Measurements from ENCODE around the gene DDI2. TPM values are rescaled to one million over a fixed set of nuclear protein-coding genes. Genes with fewer than 3 reads are reported as not detected.
A peak's percentile ranks its signal among the peaks of the same experiment; 100 is the strongest.

DDI2 gene
- polyA plus RNA-seq, 1 experiment, result 7.8 TPM

- Histone ChIP-seq H3K27me3 (ENCODE audit: control insufficient read depth, insufficient read depth, low read length) (no peaks in the 10 kb centered on the region), H3K4me3 (ENCODE audit: low read depth, low read length) (no peak overlapping the region), H3K27ac (ENCODE audit: low read depth, low read length) (no peak overlapping the region), H3K9me3 (ENCODE audit: control insufficient read depth, insufficient read depth, low read length) (no peaks in the 10 kb centered on the region)
- no peak for DNase-seq (ENCODE audit: low read depth, low spot score)
- TF ChIP-seq CTCF (IDR thresholded peaks at IDR 0.05; ENCODE audit: low read depth, low read length), result no peak
- ChIA-PET CTCF (no interaction called here), POLR2A (no interaction called here)
Observed at GRCh38 chr1:15674386-15675159, 57.3 kb downstream of the DDI2 start.

- ChIA-PET POLR2A (no interaction called here), CTCF (no interaction called here)
- H3K9me3 ChIP-seq (ENCODE audit: control insufficient read depth, insufficient read depth, low read length), result no peaks in the 10 kb centered on the region
- no peak for TF ChIP-seq CTCF (IDR thresholded peaks at IDR 0.05; ENCODE audit: low read depth, low read length)
- H3K4me3 ChIP-seq (ENCODE audit: low read depth, low read length), result no peak overlapping the region
- no peak for DNase-seq (ENCODE audit: low read depth, low spot score)
- H3K27me3 ChIP-seq (ENCODE audit: control insufficient read depth, insufficient read depth, low read length), result no peaks in the 10 kb centered on the region
- H3K27ac ChIP-seq (ENCODE audit: low read depth, low read length), result no peak overlapping the region
Observed at GRCh38 chr1:15676010-15676409, 58.8 kb downstream of the DDI2 start.

GRCh38 chr1:15676688-15677661 is 59.7 kb downstream of the DDI2 start:
- no peak overlapping the region for H3K4me3 ChIP-seq (ENCODE audit: low read depth, low read length)
- H3K27ac ChIP-seq (ENCODE audit: low read depth, low read length), result no peak overlapping the region
- ChIA-PET POLR2A (no interaction called here), CTCF (interaction anchor here (0.6 to 0.9 kb wide), 2 partner anchors 9 to 81 kb away, joined by 3 to 4 read pairs; no protein-coding TSS in a partner anchor)
- no peak for DNase-seq (ENCODE audit: low read depth, low spot score)
- H3K9me3 ChIP-seq (ENCODE audit: control insufficient read depth, insufficient read depth, low read length), result no peaks in the 10 kb centered on the region
- H3K27me3 ChIP-seq (ENCODE audit: control insufficient read depth, insufficient read depth, low read length), result no peaks in the 10 kb centered on the region
- no peak for TF ChIP-seq CTCF (IDR thresholded peaks at IDR 0.05; ENCODE audit: low read depth, low read length)

GRCh38 chr1:15678578-15678977 is 61.3 kb downstream of the DDI2 start:
- no peak overlapping the region for H3K27ac ChIP-seq (ENCODE audit: low read depth, low read length)
- POLR2A ChIA-PET, result interaction anchor here (1.0 kb wide), 1 partner anchor 61 kb away, joined by 7 read pairs; the partner anchor contains the start of gene DDI2
- CTCF ChIA-PET, result no interaction called here
- TF ChIP-seq CTCF (IDR thresholded peaks at IDR 0.05; ENCODE audit: low read depth, low read length), result no peak
- DNase-seq (ENCODE audit: low read depth, low spot score), result peak; percentile 39
- no peaks in the 10 kb centered on the region for H3K9me3 ChIP-seq (ENCODE audit: control insufficient read depth, insufficient read depth, low read length)
- H3K27me3 ChIP-seq (ENCODE audit: control insufficient read depth, insufficient read depth, low read length), result no peaks in the 10 kb centered on the region
- H3K4me3 ChIP-seq (ENCODE audit: low read depth, low read length), result no peak overlapping the region
